ENCODE measurements around the gene LRRC74A.

Gene LRRC74A

GRCh38 chr14:76826122-76826521 is at the start of gene LRRC74A:
LRRC74A (plus strand) TSS chr14:76826408; CDS start chr14:76826698, 290 bp downstream.
- no peak for DNase-seq (ENCODE audit: low read depth)

GRCh38 chr14:76776428-76777251 is 49.6 kb upstream of the LRRC74A start:
- DNase-seq (ENCODE audit: low read depth) = no peak

GRCh38 chr14:76777721-76778120 is 48.5 kb upstream of the LRRC74A start:
- DNase-seq (ENCODE audit: low read depth) = no peak

GRCh38 chr14:76778546-76779215 is 47.5 kb upstream of the LRRC74A start:
- no peak for DNase-seq (ENCODE audit: low read depth)

- no peak for DNase-seq (ENCODE audit: low read depth)
Measured at GRCh38 chr14:76779221-76780057, 46.8 kb upstream of the LRRC74A start.

- no peak for DNase-seq (ENCODE audit: low read depth)
Measured at GRCh38 chr14:76780058-76780345, 46.2 kb upstream of the LRRC74A start.

- DNase-seq (ENCODE audit: low read depth) = no peak
Measured at GRCh38 chr14:76780360-76780759, 45.8 kb upstream of the LRRC74A start.

GRCh38 chr14:76780875-76781647 is 45.1 kb upstream of the LRRC74A start:
- no peak for DNase-seq (ENCODE audit: low read depth)

GRCh38 chr14:76781648-76782051 is 44.6 kb upstream of the LRRC74A start:
- no peak for DNase-seq (ENCODE audit: low read depth)

- DNase-seq (ENCODE audit: low read depth) = no peak
Measured at GRCh38 chr14:76782115-76782884, 43.9 kb upstream of the LRRC74A start.

- no peak for DNase-seq (ENCODE audit: low read depth)
Measured at GRCh38 chr14:76782885-76783566, 43.2 kb upstream of the LRRC74A start.

- no peak for DNase-seq (ENCODE audit: low read depth)
Measured at GRCh38 chr14:76784266-76784874, 41.8 kb upstream of the LRRC74A start.

GRCh38 chr14:76784881-76785280 is 41.3 kb upstream of the LRRC74A start:
- DNase-seq (ENCODE audit: low read depth) = peak; percentile 81

GRCh38 chr14:76786601-76787000 is 39.6 kb upstream of the LRRC74A start:
- DNase-seq (ENCODE audit: low read depth) = no peak

- DNase-seq (ENCODE audit: low read depth) = no peak
Measured at GRCh38 chr14:76792422-76792821, 33.8 kb upstream of the LRRC74A start.

- no peak for DNase-seq (ENCODE audit: low read depth)
Measured at GRCh38 chr14:76793324-76793723, 32.9 kb upstream of the LRRC74A start.

- no peak for DNase-seq (ENCODE audit: low read depth)
Measured at GRCh38 chr14:76793956-76794355, 32.3 kb upstream of the LRRC74A start.

GRCh38 chr14:76806446-76806845 is 19.8 kb upstream of the LRRC74A start:
- DNase-seq (ENCODE audit: low read depth) = no peak

- no peak for DNase-seq (ENCODE audit: low read depth)
Measured at GRCh38 chr14:76808011-76808410, 18.2 kb upstream of the LRRC74A start.

- DNase-seq (ENCODE audit: low read depth) = no peak
Measured at GRCh38 chr14:76808990-76809389, 17.2 kb upstream of the LRRC74A start.

Measured in ELR (cell line).